RWPE2 (cell line): ENCODE data around the gene DNAJB14.

ENCODE experiments used
- ATAC-seq: fragments of 200-7000 bp; cut with Tn5 transposase; 3 replicates; pipeline ENCODE4 v1.9.1; 2021; ENCODE audit warnings: low read depth
- DNase-seq: peaks from one replicate; pipeline ENCODE4 v3.0.0-alpha.2; 2020; ENCODE audit warnings: low spot score
- H3K27ac ChIP-seq: fragments of 450-650 bp; 2 replicates; pipeline ENCODE4 v1.5.1; 2017; ENCODE audit warnings: mild to moderate bottlenecking; ENCODE audit not compliant: poor library complexity, severe bottlenecking
- H3K27me3 ChIP-seq: fragments of 250-450 bp; sonication (Bioruptor Pico); 2 replicates; pipeline ENCODE4 v1.5.1; 2021; ENCODE audit warnings: mild to moderate bottlenecking, moderate library complexity; ENCODE audit not compliant: insufficient read depth, poor library complexity, severe bottlenecking
- H3K36me3 ChIP-seq: fragments of 250-450 bp; sonication (Bioruptor Pico); 2 replicates; pipeline ENCODE4 v1.5.1; 2020; ENCODE audit warnings: low read depth, mild to moderate bottlenecking, moderate library complexity
- H3K4me1 ChIP-seq: fragments of 250-450 bp; sonication (Bioruptor Pico); 2 replicates; pipeline ENCODE4 v1.5.1; 2021; ENCODE audit warnings: mild to moderate bottlenecking, moderate library complexity; ENCODE audit not compliant: insufficient read depth, poor library complexity, severe bottlenecking
- H3K4me3 ChIP-seq: fragments of 250-450 bp; sonication (Bioruptor Pico); 2 replicates; pipeline ENCODE4 v1.5.1; 2021; ENCODE audit warnings: mild to moderate bottlenecking, moderate library complexity; ENCODE audit not compliant: severe bottlenecking
- H3K9me3 ChIP-seq: fragments of 250-450 bp; sonication (Bioruptor Pico); 2 replicates; pipeline ENCODE4 v1.5.1; 2021; ENCODE audit warnings: mild to moderate bottlenecking, moderate library complexity; ENCODE audit not compliant: severe bottlenecking
- CTCF ChIP-seq: fragments of 450-650 bp; IDR thresholded peaks from one replicate; pipeline ENCODE4 v1.5.1; 2017; ENCODE audit warnings: mild to moderate bottlenecking, moderate library complexity; ENCODE audit not compliant: poor library complexity, severe bottlenecking

The DNAJB14 gene

GRCh38 chr4:99848591-99849001, 97.8 kb downstream of the DNAJB14 start:
- no peak for TF ChIP-seq CTCF
- H3K4me3 ChIP-seq = no peak overlapping the region
- ATAC-seq (no peak), DNase-seq (no peak)
- H3K9me3 ChIP-seq = no peaks in the 10 kb centered on the region
- no peaks in the 10 kb centered on the region for H3K27me3 ChIP-seq
- H3K27ac ChIP-seq = no peak overlapping the region
- H3K4me1 ChIP-seq = no peaks in the 10 kb centered on the region
- peaks cover 6% of the 10 kb centered on the region; the same call in 1 of the 2 replicates for H3K36me3 ChIP-seq

- no peak for DNase-seq
Measured at GRCh38 chr4:99847362-99847976, 98.9 kb downstream of the DNAJB14 start.

GRCh38 chr4:99846891-99847290, 99.5 kb downstream of the DNAJB14 start:
- DNase-seq (no peak), ATAC-seq (no peak)
- no peaks in the 10 kb centered on the region for H3K27me3 ChIP-seq
- no peak overlapping the region for H3K27ac ChIP-seq
- no peak for TF ChIP-seq CTCF
- H3K4me3 ChIP-seq = no peak overlapping the region
- H3K36me3 ChIP-seq = peaks cover 9% of the 10 kb centered on the region
- no peaks in the 10 kb centered on the region for H3K9me3 ChIP-seq
- no peaks in the 10 kb centered on the region for H3K4me1 ChIP-seq

More at GRCh38 chr4:99847362-99847976, 98.9 kb downstream of the DNAJB14 start:
- Histone ChIP-seq H3K4me3 (no peak overlapping the region), H3K9me3 (no peaks in the 10 kb centered on the region), H3K27me3 (no peaks in the 10 kb centered on the region), H3K36me3 (peaks cover 9% of the 10 kb centered on the region; the same call in 1 of the 2 replicates), H3K27ac (no peak overlapping the region), H3K4me1 (no peaks in the 10 kb centered on the region)
- no peak for TF ChIP-seq CTCF
- no peak for ATAC-seq
